Erythroblast (primary cell): ENCODE data around the gene LAMB2.

Experiments used
- DNase-seq, 2 experiments: peaks; one replicate each; lab custom pipeline; 2025; lab: John Stamatoyannopoulos, UW
- GATA1 ChIP-seq: IDR thresholded peaks from 2 replicates; pipeline ENCODE4 v1.6.1; 2011; ENCODE audit warnings: low read depth, mild to moderate bottlenecking, control low read depth, low read length, moderate library complexity
- POLR2A ChIP-seq: IDR thresholded peaks from 2 replicates; pipeline ENCODE4 v1.6.1; 2011; ENCODE audit warnings: mild to moderate bottlenecking, low read length

Gene LAMB2

GRCh38 chr3:49166752-49167556 is 34.1 kb upstream of the LAMB2 start:
- TF ChIP-seq POLR2A: no peak
- no peak for TF ChIP-seq GATA1
- no peak for DNase-seq

DNA sequence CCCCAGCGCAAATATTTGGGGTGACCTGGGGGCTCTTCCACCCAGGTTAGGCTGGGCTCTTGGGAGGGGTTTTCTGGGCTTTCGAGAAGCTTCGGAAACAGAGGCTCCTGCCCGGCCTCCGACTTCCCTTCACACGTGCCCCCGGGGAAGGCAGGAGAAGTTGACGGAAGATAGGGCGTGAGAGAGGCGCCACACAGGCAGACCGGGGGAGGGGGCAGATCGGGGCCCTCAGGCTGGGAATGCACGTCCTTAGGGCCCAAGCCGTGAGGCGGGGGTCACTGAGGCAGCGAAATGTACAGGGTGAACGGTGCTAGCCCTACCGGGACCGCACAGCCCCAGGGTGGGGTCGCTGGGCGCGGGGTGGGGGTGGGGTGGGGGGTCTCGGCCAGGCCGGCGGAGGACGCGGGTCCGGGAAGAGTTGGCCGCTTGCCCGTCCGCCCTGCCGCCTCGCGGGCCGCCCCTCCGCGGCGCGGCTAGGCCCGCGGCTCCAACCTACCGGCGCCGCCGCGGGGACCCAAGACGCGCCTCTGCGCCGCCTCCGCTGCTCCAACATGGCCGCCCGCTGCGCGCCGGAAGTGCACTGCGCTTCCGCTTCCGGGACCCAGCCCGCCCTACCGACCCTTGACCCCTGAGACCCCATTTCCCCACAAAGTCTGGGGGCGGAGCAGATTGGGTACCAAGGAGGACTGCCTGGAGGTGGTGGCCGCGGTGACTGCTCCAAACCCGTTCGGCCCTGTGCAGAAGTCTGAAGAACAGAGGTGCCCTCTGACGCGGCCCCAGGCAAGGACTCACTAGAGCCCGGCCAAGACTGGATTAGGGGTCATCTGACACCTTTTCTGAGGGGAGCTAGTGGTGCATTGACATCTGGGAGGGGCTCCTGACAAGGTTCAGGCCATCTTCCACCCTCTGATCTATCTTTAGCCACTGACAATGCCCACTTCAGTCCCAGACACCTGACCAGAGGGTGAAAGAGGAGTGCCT is 33.2 kb upstream of the LAMB2 start, which contains the start of gene CCDC71:
Gene CCDC71, minus strand, starts transcription at position 561 of the 981 bp plus-strand sequence. CDS start 2,123 bp downstream, outside the sequence.
- peak; percentile 59 for TF ChIP-seq POLR2A
- no peak for TF ChIP-seq GATA1

GRCh38 chr3:49164983-49165720 is 32.3 kb upstream of the LAMB2 start:
- peak in 1 of 2 experiments; percentile 27 for DNase-seq
- TF ChIP-seq POLR2A (peak; percentile 17), GATA1 (no peak)

More for the DNA sequence above, 33.2 kb upstream of the LAMB2 start, which contains the start of gene CCDC71:
- DNase-seq: peak; percentile 89 to 91

- no peak for DNase-seq
- TF ChIP-seq POLR2A (no peak), GATA1 (no peak)
Measured at GRCh38 chr3:49163609-49164008, 30.8 kb upstream of the LAMB2 start.

DNA sequence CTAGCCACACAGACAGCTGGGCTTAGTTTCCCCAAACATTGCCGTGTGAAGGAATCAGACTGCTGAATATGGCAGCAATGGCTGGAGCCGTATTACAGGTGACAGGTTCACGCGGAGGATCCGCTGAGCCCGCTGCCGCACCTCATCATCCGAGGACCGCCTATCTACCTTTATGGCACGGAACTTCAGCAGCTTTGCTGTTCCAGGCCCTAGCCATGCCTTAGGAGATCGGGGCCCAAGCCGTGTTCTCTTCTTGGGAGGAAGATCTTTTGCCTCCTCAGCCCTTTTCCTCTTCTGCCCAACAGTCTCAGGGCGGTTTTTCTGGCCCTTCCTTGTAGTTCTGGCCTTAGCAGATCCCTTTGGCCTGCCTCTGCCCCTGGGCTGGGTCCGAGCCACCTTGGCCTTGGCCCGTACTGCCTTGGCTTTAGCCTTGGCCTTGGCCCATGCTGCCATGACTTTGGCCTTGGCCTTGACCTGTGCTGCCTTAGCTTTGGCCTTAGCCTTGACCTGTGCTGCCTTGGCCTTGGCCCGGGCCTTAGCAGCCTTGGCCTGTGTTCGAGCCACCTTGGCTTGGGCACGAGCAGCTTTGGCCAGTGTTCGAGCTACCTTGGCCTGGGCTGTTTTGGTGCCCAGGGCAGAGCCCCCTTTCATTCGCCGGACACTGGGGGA is 30.0 kb upstream of the LAMB2 start:
- no peak for TF ChIP-seq POLR2A
- no peak for TF ChIP-seq GATA1
- DNase-seq: no peak

- no peak for TF ChIP-seq GATA1
- TF ChIP-seq POLR2A: peak; percentile 30
- no peak for DNase-seq
Measured at GRCh38 chr3:49161808-49162530, 29.1 kb upstream of the LAMB2 start.

GRCh38 chr3:49161197-49161596 is 28.3 kb upstream of the LAMB2 start:
- no peak for TF ChIP-seq POLR2A
- TF ChIP-seq GATA1: no peak
- no peak for DNase-seq

DNA sequence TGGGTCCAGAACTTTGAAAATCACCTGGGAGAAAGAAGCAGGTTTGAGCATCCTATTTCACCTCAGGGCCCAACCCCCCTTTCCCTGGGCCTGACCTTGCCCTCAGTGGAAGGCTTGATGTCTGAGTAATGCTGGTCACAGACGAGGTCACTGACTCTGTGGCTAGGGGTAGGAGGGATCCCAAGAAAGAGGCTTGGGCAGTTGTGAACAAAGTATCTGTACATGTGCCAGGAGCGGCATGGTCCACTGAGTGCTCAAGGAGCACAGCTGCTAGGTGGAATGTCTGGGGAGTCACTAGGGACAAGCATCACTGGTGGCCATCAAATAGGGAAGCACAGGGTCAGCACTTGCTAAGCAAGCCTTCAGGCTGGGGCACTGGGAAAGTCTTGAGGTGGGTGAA is 25.9 kb upstream of the LAMB2 start:
- no peak for TF ChIP-seq GATA1
- TF ChIP-seq POLR2A: no peak
- no peak for DNase-seq

GRCh38 chr3:49158103-49158709 is 25.4 kb upstream of the LAMB2 start:
- TF ChIP-seq GATA1: no peak
- TF ChIP-seq POLR2A: peak; percentile 27
- DNase-seq: peak; percentile 61 to 73

- no peak for DNase-seq
Measured at GRCh38 chr3:49157289-49157688, 24.4 kb upstream of the LAMB2 start.

DNA sequence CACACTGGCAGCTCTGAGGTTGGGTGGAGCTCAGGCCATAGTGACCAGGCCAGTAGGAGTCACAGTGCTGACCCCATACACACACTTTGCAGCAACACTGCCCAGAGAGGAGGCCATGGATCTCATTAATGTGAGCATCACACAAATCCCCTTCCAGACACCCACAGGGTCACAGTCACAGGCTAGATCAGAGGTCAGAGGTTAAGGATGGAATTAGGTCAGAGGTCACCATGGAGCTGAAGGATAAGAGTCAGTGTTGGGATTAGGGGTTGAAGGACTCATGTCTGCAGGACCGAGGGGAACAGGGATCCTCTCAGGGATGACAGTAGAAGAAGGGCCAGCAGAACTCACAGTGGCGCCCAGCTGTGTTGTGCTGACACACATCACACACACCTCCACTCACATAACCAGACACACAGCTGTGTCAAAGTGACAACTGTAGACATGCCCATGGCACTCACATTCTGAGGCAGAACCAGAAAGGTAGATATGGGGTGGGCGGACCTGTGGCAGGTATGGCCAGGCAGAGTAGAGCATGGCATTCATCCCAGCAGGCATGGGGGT is 20.6 kb upstream of the LAMB2 start:
- DNase-seq: no peak
- TF ChIP-seq POLR2A: no peak
- no peak for TF ChIP-seq GATA1

More at GRCh38 chr3:49157289-49157688, 24.4 kb upstream of the LAMB2 start:
- no peak for TF ChIP-seq GATA1
- no peak for TF ChIP-seq POLR2A

DNA sequence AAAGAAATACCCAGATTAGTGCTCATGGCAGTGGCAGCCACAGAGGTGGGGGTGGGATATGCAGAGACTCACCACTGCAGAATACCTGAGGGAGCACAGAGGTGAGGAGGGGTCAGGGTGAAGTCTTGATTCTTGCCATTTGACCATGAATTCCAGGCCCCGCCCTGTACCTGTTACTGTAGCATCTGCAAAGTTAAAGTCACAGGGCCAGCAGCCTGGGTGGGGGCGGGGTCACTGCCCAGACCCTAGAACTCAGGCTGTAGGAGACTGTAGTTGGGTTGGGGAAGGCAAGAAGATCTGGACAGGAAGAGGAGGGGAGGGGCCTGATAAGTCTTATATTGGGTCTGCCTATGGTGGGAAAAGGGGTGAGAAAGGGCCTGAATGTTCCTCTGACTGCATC is 18.8 kb upstream of the LAMB2 start:
- TF ChIP-seq GATA1 (no peak), POLR2A (no peak)
- no peak for DNase-seq
